GM23338 (cell line): ENCODE measurements around the gene GJC3. TPM values are rescaled to one million over a fixed set of nuclear protein-coding genes. Genes with fewer than 3 reads are reported as not detected.

Experiments used
- CREB1 ChIP-seq: fragments of 250-450 bp; sonication (Bioruptor Pico); IDR thresholded peaks from 2 replicates; pipeline ENCODE4 v1.5.0; 2020; ENCODE audit warnings: low read depth, mild to moderate bottlenecking, moderate library complexity
- ETS1 ChIP-seq: IDR thresholded peaks from 2 replicates; pipeline ENCODE4 v1.6.1; 2016; ENCODE audit warnings: antibody characterized with exemption
- JUNB ChIP-seq: IDR thresholded peaks from one replicate; pipeline ENCODE4 v1.6.1; 2016; ENCODE audit warnings: antibody characterized with exemption; ENCODE audit not compliant: unreplicated experiment
- NANOG ChIP-seq: IDR thresholded peaks from 2 replicates; pipeline ENCODE4 v1.6.1; 2016; ENCODE audit warnings: antibody characterized with exemption, borderline replicate concordance
- POLR2AphosphoS5 ChIP-seq: IDR thresholded peaks from 2 replicates; pipeline ENCODE4 v1.6.1; 2016; ENCODE audit warnings: antibody characterized with exemption, low read depth
- REST ChIP-seq: IDR thresholded peaks from one replicate; pipeline ENCODE4 v1.6.1; 2018; ENCODE audit warnings: antibody characterized with exemption; ENCODE audit not compliant: unreplicated experiment
- STAT1 ChIP-seq: IDR thresholded peaks from one replicate; pipeline ENCODE4 v1.6.1; 2016; ENCODE audit warnings: antibody characterized with exemption; ENCODE audit not compliant: unreplicated experiment
- ZNF114 ChIP-seq: fragments of 250-450 bp; sonication (Bioruptor Pico); IDR thresholded peaks from 2 replicates; pipeline ENCODE4 v1.5.0; 2020; ENCODE audit warnings: mild to moderate bottlenecking, moderate library complexity
- ZNF331 ChIP-seq: fragments of 250-450 bp; sonication (Bioruptor Pico); IDR thresholded peaks from 2 replicates; pipeline ENCODE4 v1.5.0; 2020; ENCODE audit warnings: low read depth, mild to moderate bottlenecking, moderate library complexity
- ZNF462 ChIP-seq: fragments of 250-450 bp; sonication (Bioruptor Pico); IDR thresholded peaks from 2 replicates; pipeline ENCODE4 v1.5.0; 2020; ENCODE audit warnings: mild to moderate bottlenecking, moderate library complexity
- polyA plus RNA-seq: library from polyadenylated mRNA; unstranded; fragments of >200 nt; fragmentation: Nextera tagmentation; extraction: Ambion mirVana; gene quantifications from 2 replicates; pipeline ENCODE4 v1.2.1, GENCODE V29; 2016
- total RNA-seq: library from RNA; depleted of rRNA; stranded (reverse); fragments of >200 nt; shearing (Covaris generic); gene quantifications from 2 replicates; pipeline ENCODE4 v1.2.3, GENCODE V29; 2014

Gene GJC3
- total and polyA plus RNA-seq, 2 experiments from 2014 or later: 0.56 to 3.1 TPM

GRCh38 chr7:99943641-99944496 lies 14.4 kb upstream of the GJC3 start (continued):
- TF ChIP-seq ZNF462 (CRISPR knock-in tag): no peak
- TF ChIP-seq JUNB: no peak
- peak; percentile 56; the same call in 1 of the 2 replicates for TF ChIP-seq ZNF114
- no peak for TF ChIP-seq CREB1 (CRISPR knock-in tag)
- TF ChIP-seq NANOG: peak; percentile 85
- TF ChIP-seq REST: no peak
- 0 out of 2 replicates have a peak, but pooled peaks have one; percentile 47 for TF ChIP-seq POLR2AphosphoS5
- TF ChIP-seq ZNF331 (CRISPR knock-in tag): no peak
- no peak for TF ChIP-seq STAT1
- TF ChIP-seq ETS1: no peak
